OCI-LY1 (cell line): ENCODE results near the gene PCNT.
"Not testable (repeated sequence)": the region's sequence is repeated elsewhere in the genome, so short reads cannot be mapped to it uniquely, and the experiment has no call there.

ENCODE experiments used
- CTCF ChIP-seq: fragments of 200-600 bp; sonication (generic), shearing (Covaris generic); IDR thresholded peaks from 2 replicates; pipeline ENCODE4 v1.5.1; 2017; ENCODE audit warnings: mild to moderate bottlenecking, antibody characterized with exemption, low read length, moderate library complexity, mixed read lengths
- EZH2 ChIP-seq: fragments of 200-600 bp; sonication (generic), shearing (Covaris generic); IDR thresholded peaks from 2 replicates; pipeline ENCODE4 v1.8.0; 2017; ENCODE audit warnings: borderline replicate concordance, mixed run types, mild to moderate bottlenecking, antibody characterized with exemption, low read length, moderate library complexity, mixed read lengths

DNA sequence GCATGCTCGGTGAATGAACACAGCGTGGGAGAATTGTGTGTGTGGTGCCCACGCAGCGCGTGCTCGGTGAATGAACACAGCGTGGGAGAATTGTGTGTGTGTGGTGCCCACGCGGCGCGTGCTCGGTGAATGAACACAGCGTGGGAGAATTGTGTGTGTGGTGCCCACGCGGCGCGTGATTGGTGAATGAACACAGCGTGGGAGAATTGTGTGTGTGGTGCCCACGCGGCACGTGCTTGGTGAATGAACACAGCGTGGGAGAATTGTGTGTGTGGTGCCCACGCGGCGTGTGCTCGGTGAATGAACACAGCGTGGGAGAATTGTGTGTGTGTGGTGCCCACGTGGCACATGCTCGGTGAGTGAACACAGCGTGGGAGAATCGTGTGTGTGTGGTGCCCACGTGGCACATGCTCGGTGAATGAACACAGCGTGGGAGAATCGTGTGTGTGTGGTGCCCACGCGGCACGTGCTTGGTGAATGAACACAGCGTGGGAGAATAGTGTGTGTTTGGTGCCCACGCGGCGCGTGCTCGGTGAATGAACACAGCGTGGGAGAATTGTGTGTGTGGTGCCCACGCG is 79.4 kb downstream of the PCNT start:
- not testable (repeated sequence) for TF ChIP-seq CTCF, EZH2
